Measurements from ENCODE around the gene PHF1.
"Not testable (repeated sequence)": the region's sequence is repeated elsewhere in the genome, so short reads cannot be mapped to it uniquely, and the experiment has no call there.

The PHF1 gene

DNA sequence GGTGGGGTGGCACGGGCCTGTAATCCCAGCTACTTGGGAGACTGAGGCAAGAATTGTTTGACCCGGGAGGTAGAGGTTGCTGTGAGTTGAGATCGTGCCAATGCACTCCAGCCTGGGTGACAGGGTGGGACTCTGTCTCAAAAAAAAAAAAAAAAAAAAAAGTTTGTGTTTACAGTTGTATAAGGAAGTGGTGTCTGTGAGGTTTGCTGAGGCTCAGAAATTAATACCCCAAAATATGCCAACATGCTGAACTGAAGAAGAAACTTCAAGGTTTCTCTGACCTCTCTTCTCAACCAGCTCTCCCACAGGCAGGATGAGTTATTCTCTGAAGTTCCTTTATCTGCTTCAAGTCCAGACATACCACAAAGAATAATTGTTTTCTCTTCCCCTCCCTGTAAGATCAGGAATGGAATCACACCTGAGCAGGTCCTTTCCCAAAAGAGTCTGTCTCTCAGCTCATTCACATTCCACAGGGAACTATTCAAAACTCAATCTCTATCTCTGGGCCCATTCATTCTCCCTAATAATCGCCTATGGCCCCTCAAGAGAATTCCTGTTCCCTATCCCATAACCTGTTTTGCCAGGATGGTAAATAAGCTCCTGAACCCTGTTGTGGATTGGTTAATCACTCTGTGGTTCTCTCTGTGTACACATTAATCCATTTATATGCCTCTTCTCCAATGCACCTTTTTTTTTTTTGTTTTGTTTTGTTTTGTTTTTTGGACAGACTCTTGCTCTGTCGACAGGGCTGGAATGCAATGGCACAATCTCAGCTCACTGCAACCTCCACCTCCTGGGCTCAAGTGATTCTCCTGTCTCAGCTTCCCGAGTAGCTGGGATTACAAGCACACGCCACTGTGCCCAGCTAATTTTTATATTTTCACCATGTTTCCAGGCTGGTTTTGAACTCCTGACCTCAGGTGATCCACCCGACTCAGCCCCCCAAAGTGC, 36.6 kb upstream of the PHF1 start:
- Histone ChIP-seq H3K4me3 (no peak overlapping the region; the same call in 1 of the 2 replicates), H3K9ac (ENCODE audit: insufficient read length) (no peak overlapping the region), H3K27ac (no peak overlapping the region; the same call in 1 of the 2 replicates), H3K36me3 (ENCODE audit: insufficient read depth, low read length) (no peaks in the 10 kb centered on the region), H3K9me3 (ENCODE audit: low read depth, low read length) (no peaks in the 10 kb centered on the region)
- DNase-seq (ENCODE audit: low read depth, low spot score) = no peak
- no peak for TF ChIP-seq POLR2AphosphoS5 (IDR thresholded peaks at IDR 0.05; ENCODE audit: borderline replicate concordance, low read depth, low read length)

DNA sequence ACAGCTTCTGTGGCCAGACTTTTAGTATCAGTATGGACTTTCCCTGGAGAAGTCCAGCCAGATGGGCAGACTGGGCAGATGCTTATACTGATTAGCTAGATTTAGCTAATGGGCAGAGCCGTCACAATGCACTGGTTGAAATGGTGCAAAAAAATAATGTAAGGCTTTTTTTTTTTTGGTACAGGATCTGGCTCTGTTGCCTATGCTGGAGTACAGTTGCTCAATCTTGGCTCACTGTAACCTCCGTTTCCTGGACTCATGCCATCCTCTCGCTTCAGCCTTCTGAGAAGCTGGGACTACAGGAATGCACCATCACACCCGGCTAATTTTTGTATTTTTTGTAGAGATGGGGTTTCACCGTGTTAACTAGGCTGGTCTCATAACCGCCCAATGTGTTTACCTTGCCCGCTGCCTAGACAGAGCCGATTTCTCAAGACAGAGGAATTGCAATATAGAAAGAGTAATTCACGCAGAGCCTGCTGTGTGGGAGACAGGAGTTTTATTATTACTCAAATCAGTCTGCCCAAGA, 35.6 kb upstream of the PHF1 start:
- H3K27ac ChIP-seq = peak overlapping the region; percentile 72
- no peak overlapping the region for H3K9ac ChIP-seq (ENCODE audit: insufficient read length)

DNA sequence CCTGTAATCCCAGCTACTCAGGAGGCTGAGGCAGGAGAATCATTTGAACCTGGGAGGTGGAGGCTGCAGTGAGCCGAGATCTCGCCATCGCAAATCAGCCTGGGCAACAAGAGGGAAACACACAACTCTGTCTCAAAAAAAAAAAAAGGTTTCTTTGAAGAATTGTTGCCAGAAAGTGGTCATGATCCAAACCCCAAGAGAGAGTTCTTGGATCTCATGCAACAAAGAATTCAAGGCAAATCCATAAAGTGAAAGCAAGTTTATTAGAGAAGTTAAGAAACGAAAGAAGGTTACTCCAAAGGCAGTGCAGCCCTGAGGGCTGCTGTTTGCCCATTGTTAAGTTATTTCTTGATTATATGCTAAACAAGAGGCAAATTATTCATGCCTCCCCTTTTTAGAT, 33.6 kb upstream of the PHF1 start:
- H3K27ac ChIP-seq = no peak overlapping the region
- no peak overlapping the region for H3K9ac ChIP-seq (ENCODE audit: insufficient read length)
- H3K36me3 ChIP-seq (ENCODE audit: insufficient read depth, low read length) = no peaks in the 10 kb centered on the region
- no peak overlapping the region for H3K4me3 ChIP-seq
- DNase-seq (ENCODE audit: low read depth, low spot score) = no peak
- TF ChIP-seq EZH2 (IDR thresholded peaks at IDR 0.05) (no peak), FOXP2 (optimal IDR thresholded peaks at IDR 0.05; ENCODE audit: control extremely low read depth, extremely low read length, insufficient read depth) (no peak), POLR2AphosphoS5 (IDR thresholded peaks at IDR 0.05; ENCODE audit: borderline replicate concordance, low read depth, low read length) (no peak)
- no peaks in the 10 kb centered on the region for H3K9me3 ChIP-seq (ENCODE audit: low read depth, low read length)

More for the DNA sequence above, 35.6 kb upstream of the PHF1 start:
- no peaks in the 10 kb centered on the region for H3K36me3 ChIP-seq (ENCODE audit: insufficient read depth, low read length)
- peak overlapping the region; percentile 33; the same call in 1 of the 2 replicates for H3K4me3 ChIP-seq
- no peaks in the 10 kb centered on the region for H3K9me3 ChIP-seq (ENCODE audit: low read depth, low read length)
- TF ChIP-seq FOXP2 (optimal IDR thresholded peaks at IDR 0.05; ENCODE audit: control extremely low read depth, extremely low read length, insufficient read depth) = no peak
- no peak for TF ChIP-seq EZH2 (IDR thresholded peaks at IDR 0.05)
- TF ChIP-seq POLR2AphosphoS5 (IDR thresholded peaks at IDR 0.05; ENCODE audit: borderline replicate concordance, low read depth, low read length) = no peak
- peak; percentile 44 for DNase-seq (ENCODE audit: low read depth, low spot score)

DNA sequence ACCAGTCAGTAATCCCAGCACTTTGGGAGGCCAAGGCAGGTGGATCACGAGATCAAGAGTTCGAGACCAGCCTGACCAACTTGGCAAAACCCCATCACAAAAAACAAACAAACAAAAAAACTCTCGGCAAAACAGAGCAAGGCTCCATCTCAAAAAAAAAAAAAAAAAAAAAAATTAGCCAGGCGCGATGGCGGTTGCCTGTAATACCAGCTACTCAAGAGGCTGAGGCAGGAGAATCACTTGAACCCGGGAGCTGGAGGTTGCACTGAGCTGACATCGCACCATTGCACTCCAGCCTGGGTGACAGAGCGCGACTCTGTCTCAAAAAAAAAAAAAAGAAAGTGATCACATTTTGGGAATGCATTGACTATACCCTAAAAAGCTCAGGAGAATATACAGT, 31.6 kb upstream of the PHF1 start:
- not testable (repeated sequence) for H3K4me3 ChIP-seq; H3K9ac ChIP-seq (ENCODE audit: insufficient read length); H3K9me3 ChIP-seq (ENCODE audit: low read depth, low read length); H3K36me3 ChIP-seq (ENCODE audit: insufficient read depth, low read length); DNase-seq (ENCODE audit: low read depth, low spot score); H3K27ac ChIP-seq

DNA sequence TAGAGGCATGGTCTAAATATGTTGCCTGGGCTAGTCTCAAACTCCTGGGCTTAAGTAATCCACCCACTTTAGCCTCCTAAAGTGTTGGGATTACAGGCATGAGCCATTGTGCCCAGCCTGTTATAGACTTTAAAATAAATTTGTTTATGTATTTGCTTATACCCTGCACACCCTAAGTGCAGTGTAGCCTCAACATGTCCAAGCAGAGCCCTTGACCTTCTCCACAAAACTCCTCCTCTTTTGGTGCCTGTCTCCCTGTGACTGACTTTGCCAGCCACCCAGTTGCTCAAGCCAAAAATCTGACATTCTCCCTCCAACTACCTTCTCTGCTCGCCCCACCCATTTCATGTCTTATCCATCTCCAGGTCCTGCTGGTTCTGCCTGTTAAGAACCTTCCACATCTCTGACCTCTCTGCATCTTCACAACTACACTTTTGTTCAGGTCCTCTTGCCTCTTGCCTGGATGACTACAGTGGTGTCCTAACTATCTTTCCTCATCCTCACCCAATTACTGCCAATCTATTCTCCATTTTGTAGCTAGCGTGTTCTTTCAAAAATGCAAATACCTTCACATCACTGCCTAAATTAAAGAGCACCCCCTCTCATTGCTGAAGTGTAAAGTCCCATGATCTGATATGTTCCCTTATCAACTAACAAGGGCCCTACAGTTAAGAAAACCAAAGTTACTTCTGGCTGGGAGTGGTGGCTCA, 30.4 kb upstream of the PHF1 start:
- Histone ChIP-seq H3K4me3 (no peak overlapping the region), H3K9me3 (ENCODE audit: low read depth, low read length) (no peaks in the 10 kb centered on the region), H3K9ac (ENCODE audit: insufficient read length) (no peak overlapping the region), H3K36me3 (ENCODE audit: insufficient read depth, low read length) (no peaks in the 10 kb centered on the region), H3K27ac (no peak overlapping the region)
- no peak for DNase-seq (ENCODE audit: low read depth, low spot score)
- TF ChIP-seq FOXP2 (optimal IDR thresholded peaks at IDR 0.05; ENCODE audit: control extremely low read depth, extremely low read length, insufficient read depth) (no peak), EZH2 (IDR thresholded peaks at IDR 0.05) (no peak), POLR2AphosphoS5 (IDR thresholded peaks at IDR 0.05; ENCODE audit: borderline replicate concordance, low read depth, low read length) (no peak)

DNA sequence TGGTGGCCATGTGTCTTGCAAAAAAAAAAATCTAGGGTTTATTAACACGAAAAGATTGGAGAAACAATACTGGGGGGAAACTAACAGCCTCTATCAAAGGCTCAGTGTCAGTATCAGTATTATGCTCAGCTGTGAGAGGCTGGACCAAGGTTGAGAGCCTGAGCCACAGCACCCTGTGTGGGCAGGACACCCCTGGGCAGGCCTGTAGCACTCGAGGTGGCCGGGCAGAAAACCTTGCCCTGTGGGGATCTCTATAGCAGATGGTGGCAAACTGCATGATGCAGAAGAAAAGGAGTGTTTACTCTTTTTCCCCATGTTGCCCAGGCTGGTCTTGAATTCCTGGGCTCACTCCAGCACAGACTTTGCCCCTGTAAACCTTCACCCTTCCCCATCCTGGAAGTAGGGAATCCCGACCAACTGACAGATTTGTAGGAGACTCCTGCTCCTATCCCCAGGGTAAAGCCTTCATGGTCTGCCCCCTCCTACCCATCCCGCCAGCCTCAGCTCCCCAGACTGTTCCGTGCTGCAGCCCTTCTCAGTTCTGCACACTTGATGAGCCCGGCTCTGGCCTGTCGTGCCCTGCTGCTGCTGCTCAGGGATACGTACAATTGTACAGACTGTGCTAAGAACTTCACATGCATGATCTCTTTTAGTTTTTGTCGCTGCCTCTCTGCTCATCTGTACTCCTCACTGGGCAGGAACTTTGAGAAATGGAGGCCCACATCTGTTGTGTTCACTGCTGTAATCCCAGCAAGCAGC, 27.2 kb upstream of the PHF1 start:
- DNase-seq (ENCODE audit: low read depth, low spot score) = no peak
- Histone ChIP-seq H3K9me3 (ENCODE audit: low read depth, low read length) (no peaks in the 10 kb centered on the region), H3K4me3 (no peak overlapping the region)

DNA sequence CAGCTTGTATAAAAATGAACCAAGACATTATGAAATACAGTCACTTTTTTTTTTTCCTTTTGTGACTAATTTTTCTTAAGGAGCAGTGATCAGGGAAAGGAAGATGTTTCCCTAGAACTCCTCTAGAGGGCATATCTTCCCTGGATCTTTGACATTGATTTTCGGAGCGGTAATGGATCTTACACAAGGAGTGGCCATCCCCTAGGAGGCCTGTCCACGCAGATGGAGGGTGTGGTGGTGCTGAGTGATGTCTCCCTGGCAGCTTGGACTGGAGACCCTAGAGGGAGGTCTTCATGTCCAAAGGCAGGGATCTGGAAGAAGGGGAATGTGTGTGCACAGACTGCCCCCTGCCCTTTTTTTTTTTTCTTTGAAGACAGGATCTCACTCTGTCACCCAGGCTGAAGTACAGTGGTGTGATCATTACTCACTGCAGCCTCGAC, 26.2 kb upstream of the PHF1 start:
- Histone ChIP-seq H3K9ac (ENCODE audit: insufficient read length) (no peak overlapping the region), H3K9me3 (ENCODE audit: low read depth, low read length) (no peaks in the 10 kb centered on the region), H3K4me3 (no peak overlapping the region), H3K36me3 (ENCODE audit: insufficient read depth, low read length) (no peaks in the 10 kb centered on the region), H3K27ac (no peak overlapping the region)
- TF ChIP-seq FOXP2 (optimal IDR thresholded peaks at IDR 0.05; ENCODE audit: control extremely low read depth, extremely low read length, insufficient read depth) = no peak
- TF ChIP-seq EZH2 (IDR thresholded peaks at IDR 0.05) = no peak
- no peak for TF ChIP-seq POLR2AphosphoS5 (IDR thresholded peaks at IDR 0.05; ENCODE audit: borderline replicate concordance, low read depth, low read length)
- no peak for DNase-seq (ENCODE audit: low read depth, low spot score)

More for the DNA sequence above, 27.2 kb upstream of the PHF1 start:
- no peak overlapping the region for H3K9ac ChIP-seq (ENCODE audit: insufficient read length)
- no peak overlapping the region for H3K27ac ChIP-seq
- TF ChIP-seq EZH2 (IDR thresholded peaks at IDR 0.05) (no peak), FOXP2 (optimal IDR thresholded peaks at IDR 0.05; ENCODE audit: control extremely low read depth, extremely low read length, insufficient read depth) (no peak), POLR2AphosphoS5 (IDR thresholded peaks at IDR 0.05; ENCODE audit: borderline replicate concordance, low read depth, low read length) (no peak)
- H3K36me3 ChIP-seq (ENCODE audit: insufficient read depth, low read length) = no peaks in the 10 kb centered on the region

DNA sequence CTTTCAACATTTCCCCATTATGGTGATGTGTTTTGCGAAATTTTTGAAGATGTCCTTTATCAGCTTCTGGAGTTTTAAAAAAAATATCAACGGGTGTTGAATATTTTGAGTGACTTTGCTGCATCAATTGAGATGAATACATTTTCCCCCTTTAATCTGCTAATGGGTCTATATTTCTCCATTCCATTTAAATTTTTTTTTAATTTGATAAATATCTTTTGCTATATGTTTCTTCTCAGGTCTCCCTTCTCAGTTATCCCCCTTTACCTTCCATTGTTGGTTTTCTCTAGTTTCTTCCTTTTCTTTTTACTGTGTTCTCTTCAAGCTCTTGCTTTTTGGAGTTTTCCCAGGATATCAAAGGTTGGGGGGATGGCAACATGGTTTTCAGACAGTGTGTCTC, 20.6 kb upstream of the PHF1 start:
- Histone ChIP-seq H3K4me3 (no peak overlapping the region), H3K36me3 (ENCODE audit: insufficient read depth, low read length) (peaks cover 12% of the 10 kb centered on the region; the same call in 1 of the 2 replicates), H3K9me3 (ENCODE audit: low read depth, low read length) (no peaks in the 10 kb centered on the region), H3K9ac (ENCODE audit: insufficient read length) (no peak overlapping the region), H3K27ac (no peak overlapping the region)
- DNase-seq (ENCODE audit: low read depth, low spot score) = no peak
- TF ChIP-seq POLR2AphosphoS5 (IDR thresholded peaks at IDR 0.05; ENCODE audit: borderline replicate concordance, low read depth, low read length) (no peak), FOXP2 (optimal IDR thresholded peaks at IDR 0.05; ENCODE audit: control extremely low read depth, extremely low read length, insufficient read depth) (no peak), EZH2 (IDR thresholded peaks at IDR 0.05) (no peak)
